Activated T-helper 2 cell treated with anti-CD3 and anti-CD28 coated beads, Interferon-gamma antibody, Interleukin-2, Interleukin-4, amounts not matched to agents 10 μg/mL and 5 μg/mL and 100 μg/mL, durations not matched to agents 14 hours and 24 hours and 36 hours (primary cell): Measurements from ENCODE around the gene WNT8A. TPM values are rescaled to one million over a fixed set of nuclear protein-coding genes. Genes with fewer than 3 reads are reported as not detected.

Experiments
- DNase-seq: peaks from one replicate; pipeline ENCODE4 v3.0.0; 2021; ENCODE audit warnings: low spot score
- H3K27ac Mint-ChIP-seq: one replicate; pipeline ENCODE4 v1.8.0; 2021; ENCODE audit warnings: mixed read lengths
- H3K27me3 Mint-ChIP-seq: one replicate; pipeline ENCODE4 v1.8.0; 2021; ENCODE audit warnings: low read depth, mixed read lengths
- H3K36me3 Mint-ChIP-seq: one replicate; pipeline ENCODE4 v1.8.0; 2021; ENCODE audit warnings: low read depth, mixed read lengths
- H3K4me1 Mint-ChIP-seq: one replicate; pipeline ENCODE4 v1.8.0; 2021; ENCODE audit warnings: low read depth, mixed read lengths
- H3K4me3 Mint-ChIP-seq: one replicate; pipeline ENCODE4 v1.8.0; 2021; ENCODE audit warnings: low read depth, mild to moderate bottlenecking, moderate library complexity, mixed read lengths
- H3K9me3 Mint-ChIP-seq: one replicate; pipeline ENCODE4 v1.8.0; 2021; ENCODE audit warnings: mixed read lengths
- intact Hi-C: fragments of 100-400 bp; cut with micrococcal nuclease; formaldehyde crosslinking; loops from one replicate; pipeline ENCODE4 v1.15.1; 2023
- total RNA-seq: library from RNA; stranded (reverse); gene quantifications from 2 replicates; pipeline ENCODE4 v1.2.3, GENCODE V29; 2022

WNT8A gene
- total RNA-seq, 1 donor from 2014 or later: not detected

DNA sequence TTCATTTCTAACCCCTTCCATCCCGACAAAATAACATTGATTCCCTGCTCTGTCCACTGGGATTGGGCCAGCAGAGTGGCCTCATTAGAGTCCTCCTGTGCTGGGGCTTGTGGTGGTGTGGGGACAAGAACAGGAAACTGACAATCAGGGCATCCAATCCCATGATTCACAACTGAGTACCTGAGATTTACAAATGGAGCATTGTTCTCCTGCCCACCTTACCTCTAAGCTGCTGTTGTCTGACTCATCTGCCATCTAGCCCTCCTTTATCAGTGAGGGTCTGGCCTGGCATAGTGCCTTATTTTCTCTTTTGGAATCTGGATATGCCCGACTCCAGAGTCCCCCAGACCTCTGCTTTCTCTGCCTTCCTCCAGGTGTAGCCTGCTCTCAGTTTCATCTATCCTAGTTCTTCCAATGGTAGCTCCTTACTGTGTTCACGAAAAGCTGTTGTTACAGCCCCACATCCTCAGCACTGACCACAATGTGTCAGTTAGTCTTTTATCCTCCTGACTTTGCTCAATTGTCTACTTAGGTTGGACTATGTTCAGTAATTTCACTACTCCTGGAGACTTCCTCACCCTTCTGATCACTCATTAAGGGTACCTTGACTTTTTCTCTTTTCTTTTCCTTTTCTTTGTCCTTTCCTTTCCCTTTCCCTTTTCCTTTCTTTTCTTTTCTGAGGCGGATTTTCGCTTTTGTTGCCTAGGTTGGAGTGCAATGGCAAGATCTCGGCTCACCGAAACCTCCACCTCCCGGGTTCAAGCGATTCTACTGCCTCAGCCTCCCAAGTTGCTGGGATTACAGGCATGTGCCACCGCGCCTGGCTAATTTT lies 13.4 kb downstream of the WNT8A start:
- Mint-ChIP-seq H3K4me1 (peaks cover 35% of the 10 kb centered on the region), H3K36me3 (no peaks in the 10 kb centered on the region), H3K27me3 (peaks cover 4% of the 10 kb centered on the region), H3K9me3 (no peaks in the 10 kb centered on the region), H3K27ac (no peak overlapping the region), H3K4me3 (no peak overlapping the region)
- intact Hi-C loops: no loop called here
- DNase-seq: no peak

DNA sequence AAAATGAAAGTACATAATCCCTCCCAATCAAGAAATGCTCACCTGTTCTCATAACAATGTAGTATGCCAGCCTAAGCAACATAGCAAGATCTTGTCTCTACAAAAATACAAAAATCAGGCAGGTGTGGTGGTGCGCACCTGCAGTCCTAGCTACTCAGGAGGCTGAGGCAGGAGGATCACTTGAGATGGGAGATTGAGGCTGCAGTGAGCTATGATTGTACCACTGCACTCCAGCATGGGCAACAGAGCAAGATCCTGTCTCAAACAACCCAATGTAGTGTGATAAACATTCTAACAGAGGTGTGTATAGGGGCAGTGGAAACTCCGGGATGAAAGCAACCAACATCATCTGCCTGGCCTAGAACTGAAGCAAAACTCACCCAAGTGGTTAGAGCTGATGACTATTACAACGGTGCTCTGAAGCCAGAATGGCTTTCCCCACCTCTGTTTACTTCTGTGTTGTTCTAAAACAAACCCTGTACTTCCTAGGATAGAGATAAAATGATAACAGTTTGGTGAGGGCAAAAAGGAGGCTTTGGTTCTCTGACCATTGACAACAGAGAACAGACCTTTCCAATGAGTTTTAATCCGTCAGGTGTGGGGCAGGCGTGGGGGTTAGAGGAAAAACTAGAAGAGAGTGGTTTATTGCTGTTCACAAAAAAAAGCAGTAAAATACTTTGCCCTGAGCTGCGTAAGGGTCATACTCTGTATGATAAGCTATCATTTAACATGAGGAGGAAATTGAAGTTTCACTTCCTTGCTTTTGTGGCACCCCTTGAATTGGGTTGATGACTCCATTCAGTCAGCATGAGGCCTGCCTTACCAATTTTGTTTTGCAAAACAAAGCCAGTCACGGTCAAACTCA lies 18.9 kb downstream of the WNT8A start:
- peaks cover 7% of the 10 kb centered on the region for H3K4me1 Mint-ChIP-seq
- no peak overlapping the region for H3K4me3 Mint-ChIP-seq
- no peaks in the 10 kb centered on the region for H3K9me3 Mint-ChIP-seq
- DNase-seq: no peak
- H3K27ac Mint-ChIP-seq: no peak overlapping the region
- intact Hi-C loops: no loop called here
- peaks cover 7% of the 10 kb centered on the region for H3K27me3 Mint-ChIP-seq
- H3K36me3 Mint-ChIP-seq: no peaks in the 10 kb centered on the region

DNA sequence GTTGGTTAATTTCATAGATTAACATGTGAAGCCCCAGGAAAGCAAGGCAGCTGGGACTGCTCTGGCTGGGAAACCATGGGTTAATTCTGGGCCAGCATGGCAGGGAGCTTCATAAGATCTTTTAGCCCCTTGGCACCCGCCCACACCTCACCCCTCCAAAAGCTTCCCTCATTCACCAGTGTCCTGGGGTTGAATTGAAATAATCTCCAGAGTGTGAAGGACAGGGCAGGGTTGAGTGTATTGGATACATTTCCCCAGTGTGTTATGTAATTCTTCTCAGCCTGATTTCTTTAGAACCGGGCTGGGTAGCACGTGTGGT lies 19.4 kb downstream of the WNT8A start:
- H3K9me3 Mint-ChIP-seq: no peaks in the 10 kb centered on the region
- intact Hi-C loops: no loop called here
- H3K4me3 Mint-ChIP-seq: no peak overlapping the region
- no peaks in the 10 kb centered on the region for H3K36me3 Mint-ChIP-seq
- no peak overlapping the region for H3K27ac Mint-ChIP-seq
- peaks cover 7% of the 10 kb centered on the region for H3K27me3 Mint-ChIP-seq
- H3K4me1 Mint-ChIP-seq: peaks cover 7% of the 10 kb centered on the region
- no peak for DNase-seq

DNA sequence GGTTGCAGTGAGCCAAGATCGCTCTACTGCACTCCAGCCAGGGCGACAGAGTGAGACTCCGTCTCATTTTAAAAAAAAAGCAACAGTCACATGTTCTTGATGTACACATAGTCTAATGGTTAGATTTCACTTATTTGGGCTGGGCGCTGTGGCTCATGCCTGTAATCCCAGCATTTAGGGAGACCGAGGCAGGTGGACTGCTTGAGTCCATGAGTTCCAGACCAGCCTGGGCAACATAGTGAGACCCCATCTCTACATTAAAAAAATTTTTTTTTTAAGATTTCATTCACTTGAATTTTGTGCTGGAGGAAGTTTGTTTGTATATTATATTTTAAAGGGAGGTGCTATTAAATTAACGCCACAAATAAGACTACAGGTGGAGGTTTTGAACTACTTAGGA lies 21.9 kb downstream of the WNT8A start:
- intact Hi-C loops: no loop called here
- Mint-ChIP-seq H3K36me3 (no peaks in the 10 kb centered on the region), H3K4me3 (no peak overlapping the region), H3K27ac (no peak overlapping the region), H3K27me3 (peaks cover 13% of the 10 kb centered on the region), H3K4me1 (peaks cover 11% of the 10 kb centered on the region), H3K9me3 (no peaks in the 10 kb centered on the region)
- no peak for DNase-seq

DNA sequence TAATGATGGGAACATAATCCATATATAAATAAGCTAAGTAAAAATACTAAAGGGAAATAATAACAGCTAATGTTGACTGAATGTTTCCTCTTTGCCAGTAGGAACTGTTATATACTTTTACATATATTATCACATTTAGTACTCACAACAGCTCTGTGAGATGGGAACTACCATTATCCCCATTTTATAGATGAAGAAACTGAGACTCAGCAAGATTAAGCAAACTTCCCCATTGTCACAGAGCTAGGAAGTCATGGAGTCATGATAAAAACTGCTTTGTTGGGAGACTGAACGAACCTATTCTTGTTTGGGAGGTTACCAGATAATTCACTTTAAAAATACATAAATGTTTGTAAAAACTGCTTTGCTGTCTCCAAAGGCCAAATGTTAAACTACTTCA lies 23.4 kb downstream of the WNT8A start:
- H3K27ac Mint-ChIP-seq: no peak overlapping the region
- peaks cover 11% of the 10 kb centered on the region for H3K4me1 Mint-ChIP-seq
- no peak overlapping the region for H3K4me3 Mint-ChIP-seq
- H3K36me3 Mint-ChIP-seq: no peaks in the 10 kb centered on the region
- H3K9me3 Mint-ChIP-seq: no peaks in the 10 kb centered on the region
- no peak for DNase-seq
- H3K27me3 Mint-ChIP-seq: peaks cover 17% of the 10 kb centered on the region
- intact Hi-C loops: no loop called here

DNA sequence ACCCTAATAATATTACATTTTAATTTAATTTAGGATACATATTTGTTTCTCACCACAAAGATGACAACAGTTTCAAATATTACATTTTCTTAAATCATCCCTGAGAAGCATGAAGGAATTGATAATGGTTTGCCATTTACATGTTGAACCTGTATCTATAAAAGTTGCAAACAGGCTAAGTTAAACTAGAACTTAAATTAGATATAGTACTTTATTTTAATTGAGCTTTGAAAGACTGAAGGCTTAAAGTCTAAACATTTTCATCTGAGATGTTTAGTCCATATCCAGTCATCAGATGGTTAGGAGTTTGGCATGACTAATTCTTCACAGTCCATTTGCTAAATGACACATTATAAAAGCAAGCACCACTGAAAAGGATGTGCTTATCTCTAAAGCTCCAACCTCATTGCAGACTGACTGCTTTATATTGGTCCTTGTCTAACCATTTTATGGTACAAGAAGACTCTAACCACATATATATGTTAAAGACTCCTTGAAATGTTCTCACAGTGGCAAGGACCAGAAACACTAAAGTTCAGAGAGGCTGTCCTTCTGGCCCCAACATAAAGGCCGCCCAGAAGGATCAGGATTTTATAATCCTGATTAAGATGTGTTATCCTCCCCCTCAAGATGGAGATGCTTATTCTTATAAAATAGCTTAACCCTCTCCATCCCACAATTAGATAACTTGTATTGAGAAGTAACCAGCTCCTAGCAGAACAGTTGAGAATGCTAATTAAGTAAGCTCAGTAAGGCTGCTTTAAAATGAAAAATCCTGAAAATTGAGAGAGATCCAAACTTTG lies 25.8 kb downstream of the WNT8A start:
- Mint-ChIP-seq H3K27me3 (peaks cover 17% of the 10 kb centered on the region), H3K4me3 (no peak overlapping the region), H3K36me3 (no peaks in the 10 kb centered on the region), H3K27ac (no peak overlapping the region), H3K9me3 (no peaks in the 10 kb centered on the region), H3K4me1 (peaks cover 4% of the 10 kb centered on the region)
- intact Hi-C loops: no loop called here
- DNase-seq: no peak

DNA sequence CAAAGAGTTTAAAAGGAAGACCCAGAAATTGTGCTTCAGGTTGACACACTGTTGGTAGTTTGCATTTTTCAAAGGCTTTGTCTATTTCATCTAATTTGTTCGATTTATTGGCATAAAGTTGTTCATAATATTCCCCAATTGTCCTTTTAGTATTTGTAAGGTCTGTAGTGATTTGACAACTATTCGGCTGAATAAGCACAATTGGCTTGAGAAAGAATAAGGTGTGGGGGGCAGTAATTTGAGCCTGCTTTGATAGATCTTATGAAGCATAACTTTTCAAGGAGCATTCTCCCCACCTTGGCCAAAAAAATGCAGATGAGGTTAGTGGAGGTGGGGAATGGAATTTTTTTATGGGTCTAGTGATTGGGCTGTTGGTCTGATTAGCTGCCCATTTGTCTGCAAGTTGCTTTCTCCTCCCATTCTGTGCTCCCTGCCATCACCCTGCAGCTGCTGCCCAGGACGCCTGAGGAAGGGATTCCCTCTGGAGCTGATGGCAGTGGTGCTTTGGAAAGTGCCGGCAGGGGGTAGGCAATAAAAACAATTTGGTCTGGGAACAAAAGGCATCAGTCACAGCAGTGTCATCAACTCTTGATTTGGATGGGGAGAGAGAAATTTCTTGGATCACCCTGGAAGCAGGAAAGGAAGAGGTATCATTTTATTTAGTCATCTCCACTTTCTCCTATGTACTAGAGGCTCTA lies 26.6 kb downstream of the WNT8A start:
- Mint-ChIP-seq H3K36me3 (no peaks in the 10 kb centered on the region), H3K27ac (no peak overlapping the region), H3K4me1 (peaks cover 4% of the 10 kb centered on the region), H3K4me3 (no peak overlapping the region), H3K27me3 (peaks cover 17% of the 10 kb centered on the region), H3K9me3 (no peaks in the 10 kb centered on the region)
- DNase-seq: no peak
- intact Hi-C loops: no loop called here

DNA sequence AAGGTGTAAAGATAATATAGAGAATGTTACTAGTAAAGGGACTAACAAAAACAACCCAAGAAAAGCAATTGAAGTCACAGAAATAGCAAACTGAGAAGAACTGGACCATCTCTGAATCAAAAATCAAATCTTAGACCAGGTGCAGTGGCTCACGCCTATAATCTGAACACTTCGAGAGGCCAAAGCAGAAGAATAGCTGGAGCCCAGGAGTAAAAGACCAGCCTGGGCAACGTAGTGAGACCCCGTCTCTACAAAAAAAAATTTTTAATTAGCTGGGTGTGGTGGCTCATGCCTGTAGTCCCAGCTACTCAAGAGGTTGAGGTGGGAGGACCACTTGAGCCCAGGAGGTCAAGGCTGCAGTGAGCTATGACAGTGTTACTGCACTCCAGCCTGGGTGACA lies 27.3 kb downstream of the WNT8A start:
- Mint-ChIP-seq H3K27me3 (peaks cover 17% of the 10 kb centered on the region), H3K27ac (no peak overlapping the region), H3K4me3 (no peak overlapping the region), H3K4me1 (peaks cover 4% of the 10 kb centered on the region), H3K36me3 (no peaks in the 10 kb centered on the region), H3K9me3 (no peaks in the 10 kb centered on the region)
- intact Hi-C loops: no loop called here
- DNase-seq: no peak

DNA sequence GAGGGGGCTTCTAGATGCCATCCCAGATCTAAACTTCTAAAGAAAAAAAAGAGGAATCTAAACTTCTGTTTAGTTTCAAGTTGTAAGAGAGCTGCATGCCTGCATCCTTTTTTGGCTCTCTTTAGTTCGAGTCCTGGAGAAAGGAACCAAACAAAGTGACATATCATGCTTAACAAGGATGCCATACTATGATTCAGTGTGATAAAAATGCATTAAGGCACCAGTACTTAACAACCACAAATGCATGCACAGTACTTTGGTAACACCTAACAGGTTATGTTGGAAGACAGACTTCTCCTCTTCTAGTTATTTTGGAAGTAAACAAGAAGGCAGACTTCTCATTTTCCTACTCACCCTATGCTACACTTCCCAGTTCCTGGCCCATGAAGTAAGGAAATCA lies 28.1 kb downstream of the WNT8A start:
- DNase-seq: no peak
- H3K27me3 Mint-ChIP-seq: peaks cover 20% of the 10 kb centered on the region
- no peaks in the 10 kb centered on the region for H3K36me3 Mint-ChIP-seq
- H3K9me3 Mint-ChIP-seq: no peaks in the 10 kb centered on the region
- H3K27ac Mint-ChIP-seq: no peak overlapping the region
- intact Hi-C loops: no loop called here
- H3K4me1 Mint-ChIP-seq: peaks cover 4% of the 10 kb centered on the region
- no peak overlapping the region for H3K4me3 Mint-ChIP-seq

DNA sequence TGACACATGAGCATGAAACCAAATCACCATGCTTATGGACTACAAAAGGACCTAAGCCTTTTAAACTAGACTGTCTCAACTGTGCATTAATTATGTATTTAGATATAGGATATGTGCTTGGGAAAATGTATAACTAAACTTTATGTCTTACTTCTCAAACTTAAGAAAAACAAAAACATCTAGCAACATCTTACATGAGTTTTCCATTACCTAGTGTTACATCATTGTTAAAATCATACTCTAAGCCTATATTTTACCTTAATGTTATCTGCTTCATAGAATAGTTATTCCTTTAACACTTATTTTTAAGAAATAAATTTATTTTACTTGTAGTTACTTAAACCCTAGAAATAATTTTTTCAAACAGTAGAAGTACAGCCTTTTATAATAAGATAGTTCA lies 31.4 kb downstream of the WNT8A start:
- Mint-ChIP-seq H3K4me1 (no peaks in the 10 kb centered on the region), H3K27ac (no peak overlapping the region), H3K27me3 (peaks cover 13% of the 10 kb centered on the region), H3K36me3 (no peaks in the 10 kb centered on the region), H3K9me3 (no peaks in the 10 kb centered on the region), H3K4me3 (no peak overlapping the region)
- intact Hi-C loops: no loop called here
- no peak for DNase-seq

DNA sequence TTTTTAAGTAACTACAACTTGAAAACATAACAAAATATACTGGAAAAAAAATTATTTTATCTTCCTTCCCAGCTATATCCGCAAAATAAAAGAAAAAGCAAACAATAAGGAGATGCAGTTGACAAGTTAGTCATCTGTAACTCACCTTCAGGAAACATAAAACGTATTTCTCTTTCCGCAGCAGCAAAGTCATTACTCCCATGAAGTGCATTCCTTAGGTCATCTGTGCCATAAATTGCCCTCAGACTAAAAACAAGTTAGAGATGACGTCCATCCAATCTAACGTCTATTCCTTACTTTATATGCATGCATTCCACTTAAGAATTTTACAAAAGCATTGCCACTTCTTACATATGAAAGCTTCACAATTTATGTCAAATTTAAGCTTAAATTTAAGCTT lies 44.5 kb downstream of the WNT8A start:
- H3K27me3 Mint-ChIP-seq: peaks cover 15% of the 10 kb centered on the region

DNA sequence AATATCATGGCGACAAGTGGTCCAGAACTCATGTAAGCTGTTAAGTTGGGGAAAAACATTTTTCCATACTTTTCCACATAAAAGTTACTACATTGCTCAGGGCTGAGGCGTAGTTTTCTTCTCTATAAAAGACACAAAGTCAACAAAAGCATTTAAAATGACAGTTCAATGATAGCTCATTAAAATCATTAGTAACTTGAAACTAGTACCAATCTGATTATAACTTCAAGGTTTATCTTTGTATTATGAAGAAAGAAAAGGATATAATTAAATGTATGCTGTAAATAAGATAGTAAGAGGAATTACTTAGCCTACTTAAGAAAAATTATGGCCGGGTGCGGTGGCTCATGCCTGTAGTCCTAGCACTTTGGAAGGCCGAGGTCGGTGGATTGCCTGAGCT lies 45.5 kb downstream of the WNT8A start:
- no peaks in the 10 kb centered on the region for H3K9me3 Mint-ChIP-seq
- peaks cover 13% of the 10 kb centered on the region for H3K27me3 Mint-ChIP-seq
- peaks cover 2% of the 10 kb centered on the region for H3K4me1 Mint-ChIP-seq
- H3K4me3 Mint-ChIP-seq: no peak overlapping the region
- DNase-seq: no peak
- intact Hi-C loops: no loop called here
- H3K27ac Mint-ChIP-seq: no peak overlapping the region
- H3K36me3 Mint-ChIP-seq: no peaks in the 10 kb centered on the region

More for the DNA sequence above, 44.5 kb downstream of the WNT8A start:
- Mint-ChIP-seq H3K27ac (no peak overlapping the region), H3K36me3 (no peaks in the 10 kb centered on the region), H3K4me3 (no peak overlapping the region), H3K4me1 (no peaks in the 10 kb centered on the region), H3K9me3 (no peaks in the 10 kb centered on the region)
- DNase-seq: no peak
- intact Hi-C loops: no loop called here
